Hepatocyte (in vitro differentiated cells): ENCODE measurements around the gene ZFP62. TPM values are rescaled to one million over a fixed set of nuclear protein-coding genes. Genes with fewer than 3 reads are reported as not detected.

Experiments
- DNase-seq: peaks from one replicate; pipeline ENCODE4 v3.0.0-alpha.2; 2016; ENCODE audit warnings: low spot score
- H2AFZ ChIP-seq: fragments of 200-600 bp; sonication (generic); 2 replicates; pipeline ENCODE4 v1.6.0; 2016; ENCODE audit warnings: antibody characterized with exemption, mild to moderate bottlenecking
- H3K27ac ChIP-seq: fragments of 200-600 bp; sonication (generic); 2 replicates; pipeline ENCODE4 v1.5.1; 2016; ENCODE audit warnings: mild to moderate bottlenecking
- H3K27me3 ChIP-seq: fragments of 200-600 bp; sonication (generic); 2 replicates; pipeline ENCODE4 v1.6.1; 2016
- H3K36me3 ChIP-seq: fragments of 200-600 bp; sonication (generic); replicated peaks from 2 replicates; pipeline ENCODE4 v1.5.1; 2016; ENCODE audit warnings: low read depth; ENCODE audit not compliant: insufficient read depth
- H3K4me1 ChIP-seq: fragments of 200-600 bp; sonication (generic); 2 replicates; pipeline ENCODE4 v1.5.1; 2016; ENCODE audit warnings: mild to moderate bottlenecking, moderate library complexity; ENCODE audit not compliant: insufficient read depth
- H3K4me2 ChIP-seq: fragments of 200-600 bp; sonication (generic); 2 replicates; pipeline ENCODE4 v1.6.0; 2016
- H3K4me3 ChIP-seq: fragments of 200-600 bp; sonication (generic); 2 replicates; pipeline ENCODE4 v1.5.1; 2016; ENCODE audit warnings: mild to moderate bottlenecking
- H3K79me2 ChIP-seq: fragments of 200-600 bp; sonication (generic); 2 replicates; pipeline ENCODE4 v1.6.0; 2017; ENCODE audit warnings: mild to moderate bottlenecking
- H3K9me2 ChIP-seq: fragments of 200-600 bp; sonication (generic); replicated peaks from 2 replicates; pipeline ENCODE4 v1.6.0; 2017; ENCODE audit warnings: mild to moderate bottlenecking; ENCODE audit not compliant: insufficient read depth
- H3K9me3 ChIP-seq: fragments of 200-600 bp; sonication (generic); 2 replicates; pipeline ENCODE4 v1.5.1; 2016; ENCODE audit warnings: low read depth, mild to moderate bottlenecking
- H4K20me1 ChIP-seq: fragments of 200-600 bp; sonication (generic); 2 replicates; pipeline ENCODE4 v1.6.0; 2016; ENCODE audit warnings: mild to moderate bottlenecking; ENCODE audit not compliant: insufficient read depth, poor library complexity, severe bottlenecking
- EZH2 ChIP-seq: fragments of 200-600 bp; sonication (generic); IDR thresholded peaks from 2 replicates; pipeline ENCODE4 v1.6.1; 2016; ENCODE audit warnings: antibody characterized with exemption, mild to moderate bottlenecking, borderline replicate concordance
- EZH2phosphoT487 ChIP-seq: fragments of 200-600 bp; sonication (generic); IDR thresholded peaks from one replicate; pipeline ENCODE4 v1.6.1; 2018; ENCODE audit warnings: antibody characterized with exemption, mild to moderate bottlenecking, low read depth, moderate library complexity; ENCODE audit not compliant: unreplicated experiment, severe bottlenecking
- WGBS: methylation state at CpG from one replicate; pipeline ENCODE4 v1.1.6; 2016; ENCODE audit warnings: low lambda C conversion rate; ENCODE audit errors: missing lambda C conversion rate; 5-methylcytosine and 5-hydroxymethylcytosine counted together
- polyA plus RNA-seq: library from polyadenylated mRNA; unstranded; fragments of >200 nt; fragmentation: Nextera tagmentation; extraction: Ambion mirVana; gene quantifications from 2 replicates; pipeline ENCODE4 v1.2.1, GENCODE V29; 2016
- total RNA-seq: library from RNA; depleted of rRNA; stranded (reverse); fragments of >200 nt; gene quantifications from 2 replicates; pipeline ENCODE4 v1.2.3, GENCODE V29; 2014
- TF ChIP-seq, protein P1 (sequence below): fragments of 200-600 bp; sonication (generic); IDR thresholded peaks from 2 replicates; pipeline ENCODE4 v1.5.1; 2016; ENCODE audit warnings: antibody characterized with exemption, mild to moderate bottlenecking; ENCODE audit not compliant: poor library complexity

ZFP62 gene
- total and polyA plus RNA-seq, 2 experiments from 2014 or later = 13.5 to 31.7 TPM

DNA sequence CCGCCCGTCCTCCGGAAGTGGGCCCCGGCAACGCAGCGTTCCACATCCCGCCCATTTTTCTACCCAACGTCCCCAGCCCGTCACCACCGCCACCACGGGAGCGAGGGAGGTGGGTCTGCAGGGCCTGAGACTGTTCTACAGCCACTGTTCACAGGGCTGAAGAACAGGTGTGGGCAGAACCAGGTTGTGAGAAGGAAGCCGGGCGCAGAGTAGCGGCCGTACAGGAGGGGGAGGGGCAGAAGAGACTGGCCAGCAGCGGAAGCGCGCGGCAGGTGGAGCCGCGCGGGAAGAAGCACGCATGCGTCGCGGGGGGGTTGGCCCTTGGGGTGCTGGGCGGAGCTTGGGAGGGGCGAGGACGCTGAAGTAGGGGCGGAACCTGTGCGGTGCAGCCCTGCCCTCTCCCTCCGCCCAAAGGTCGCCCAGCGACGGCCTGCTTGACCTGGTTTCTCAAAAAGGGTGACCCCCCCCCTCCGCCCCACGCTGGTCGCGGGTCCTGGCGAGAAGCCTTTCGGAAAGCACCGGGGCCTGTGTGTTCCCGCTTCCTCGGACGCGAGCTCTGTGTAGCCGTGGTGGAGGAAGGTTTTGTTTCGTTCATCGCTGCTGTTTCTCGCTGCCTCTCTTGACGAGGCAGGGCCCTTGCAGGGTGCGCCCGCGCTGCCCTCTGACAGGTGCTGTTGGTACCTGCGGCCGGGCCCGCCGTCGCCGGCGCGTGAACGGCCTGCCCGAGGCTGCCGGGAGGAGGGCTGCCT, 50.7 kb downstream of the ZFP62 start:
- Histone ChIP-seq H3K9me3 (no peaks in the 10 kb centered on the region), H4K20me1 (no peaks in the 10 kb centered on the region), H3K4me1 (peaks cover 44% of the 10 kb centered on the region), H3K27ac (peak overlapping the region; percentile 98), H2AFZ (peak overlapping the region; percentile 75), H3K79me2 (peaks cover 51% of the 10 kb centered on the region), H3K4me2 (peak overlapping the region; percentile 99), H3K27me3 (no peaks in the 10 kb centered on the region), H3K4me3 (peak overlapping the region; percentile 78), H3K36me3 (no peaks in the 10 kb centered on the region), H3K9me2 (no peaks in the 10 kb centered on the region)
- DNase-seq = peak; percentile 98
- TF ChIP-seq, protein P1, sequence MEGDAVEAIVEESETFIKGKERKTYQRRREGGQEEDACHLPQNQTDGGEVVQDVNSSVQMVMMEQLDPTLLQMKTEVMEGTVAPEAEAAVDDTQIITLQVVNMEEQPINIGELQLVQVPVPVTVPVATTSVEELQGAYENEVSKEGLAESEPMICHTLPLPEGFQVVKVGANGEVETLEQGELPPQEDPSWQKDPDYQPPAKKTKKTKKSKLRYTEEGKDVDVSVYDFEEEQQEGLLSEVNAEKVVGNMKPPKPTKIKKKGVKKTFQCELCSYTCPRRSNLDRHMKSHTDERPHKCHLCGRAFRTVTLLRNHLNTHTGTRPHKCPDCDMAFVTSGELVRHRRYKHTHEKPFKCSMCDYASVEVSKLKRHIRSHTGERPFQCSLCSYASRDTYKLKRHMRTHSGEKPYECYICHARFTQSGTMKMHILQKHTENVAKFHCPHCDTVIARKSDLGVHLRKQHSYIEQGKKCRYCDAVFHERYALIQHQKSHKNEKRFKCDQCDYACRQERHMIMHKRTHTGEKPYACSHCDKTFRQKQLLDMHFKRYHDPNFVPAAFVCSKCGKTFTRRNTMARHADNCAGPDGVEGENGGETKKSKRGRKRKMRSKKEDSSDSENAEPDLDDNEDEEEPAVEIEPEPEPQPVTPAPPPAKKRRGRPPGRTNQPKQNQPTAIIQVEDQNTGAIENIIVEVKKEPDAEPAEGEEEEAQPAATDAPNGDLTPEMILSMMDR = no peak
- TF ChIP-seq EZH2phosphoT487 (no peak), EZH2 (no peak)
- WGBS = 1% methylated on average over 34 of the region's 66 CpGs

- peak overlapping the region; percentile 75 for H2AFZ ChIP-seq
Observed at GRCh38 chr5:180809403-180810209, 51.5 kb downstream of the ZFP62 start.

GRCh38 chr5:180808461-180809000, 52.5 kb downstream of the ZFP62 start:
- DNase-seq = no peak
- H3K4me2 ChIP-seq = peak overlapping the region; percentile 99
- no peaks in the 10 kb centered on the region for H3K27me3 ChIP-seq
- no peaks in the 10 kb centered on the region for H3K9me2 ChIP-seq
- H4K20me1 ChIP-seq = no peaks in the 10 kb centered on the region
- peaks cover 60% of the 10 kb centered on the region for H3K4me1 ChIP-seq
- H3K27ac ChIP-seq = peak overlapping the region; percentile 98
- TF ChIP-seq EZH2phosphoT487 (no peak), EZH2 (no peak)
- TF ChIP-seq, protein P1 = no peak
- H2AFZ ChIP-seq = no peak overlapping the region
- H3K36me3 ChIP-seq = no peaks in the 10 kb centered on the region
- H3K4me3 ChIP-seq = peak overlapping the region; percentile 21
- H3K9me3 ChIP-seq = no peaks in the 10 kb centered on the region
- H3K79me2 ChIP-seq = peaks cover 70% of the 10 kb centered on the region
- WGBS = 58% methylated on average over 5 of the region's 5 CpGs

More at GRCh38 chr5:180809403-180810209, 51.5 kb downstream of the ZFP62 start:
- peak; percentile 96 for DNase-seq
- peak overlapping the region; percentile 99 for H3K4me2 ChIP-seq
- H3K27me3 ChIP-seq = no peaks in the 10 kb centered on the region
- TF ChIP-seq, protein P1 = no peak
- TF ChIP-seq EZH2phosphoT487 = no peak
- no peak for TF ChIP-seq EZH2
- H3K4me1 ChIP-seq = peaks cover 49% of the 10 kb centered on the region
- peak overlapping the region; percentile 98 for H3K27ac ChIP-seq
- no peaks in the 10 kb centered on the region for H3K9me2 ChIP-seq
- no peaks in the 10 kb centered on the region for H3K9me3 ChIP-seq
- H3K36me3 ChIP-seq = no peaks in the 10 kb centered on the region
- H3K4me3 ChIP-seq = peak overlapping the region; percentile 78
- 10% methylated on average over 24 of the region's 40 CpGs for WGBS
- peaks cover 59% of the 10 kb centered on the region for H3K79me2 ChIP-seq
- H4K20me1 ChIP-seq = no peaks in the 10 kb centered on the region
